GM21390 (cell line): ENCODE results near the gene PDLIM4.

Source experiments
- ATAC-seq: cut with Tn5 transposase; IDR thresholded peaks from one replicate; pipeline ENCODE4 v1.9.1; 2021; ENCODE audit not compliant: unreplicated experiment

Gene PDLIM4

DNA sequence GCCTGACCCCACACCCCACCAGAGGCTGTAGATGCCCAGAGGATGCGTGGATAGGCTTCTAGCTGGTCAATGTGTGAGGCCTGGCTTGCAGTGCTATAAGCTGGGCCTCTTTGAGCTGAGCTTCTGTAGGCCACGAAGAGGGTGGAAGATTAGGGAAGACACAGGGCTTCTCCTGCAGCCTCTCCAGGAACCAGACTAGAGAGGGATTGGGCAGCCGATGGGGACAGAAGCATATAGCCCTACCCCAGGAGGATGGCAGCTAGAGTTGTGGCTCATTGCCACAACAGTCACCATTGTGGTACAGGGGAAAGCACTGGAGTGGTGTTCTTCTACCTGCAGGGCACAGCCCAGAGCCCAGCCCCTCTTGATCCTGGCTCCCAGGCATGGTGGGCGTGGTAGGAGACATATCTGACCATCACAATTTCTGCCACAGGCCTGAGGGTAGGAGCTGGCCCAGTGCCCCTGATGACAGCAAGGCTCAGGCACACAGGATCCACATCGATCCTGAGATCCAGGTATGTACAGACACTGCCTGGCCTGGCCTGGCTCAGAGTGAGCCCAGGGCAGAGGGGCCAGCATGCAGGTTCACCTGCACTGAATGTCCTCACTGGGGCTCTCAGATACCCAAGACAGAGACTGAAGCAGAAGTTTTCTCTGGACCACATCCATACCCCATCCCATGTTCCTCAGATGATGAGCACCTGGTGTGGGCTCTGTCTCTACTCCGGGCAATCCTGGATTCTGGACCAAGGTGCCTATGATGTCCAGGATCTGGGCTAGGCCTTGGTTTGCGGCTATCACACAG, 8.7 kb downstream of the PDLIM4 start:
- ATAC-seq = no peak

DNA sequence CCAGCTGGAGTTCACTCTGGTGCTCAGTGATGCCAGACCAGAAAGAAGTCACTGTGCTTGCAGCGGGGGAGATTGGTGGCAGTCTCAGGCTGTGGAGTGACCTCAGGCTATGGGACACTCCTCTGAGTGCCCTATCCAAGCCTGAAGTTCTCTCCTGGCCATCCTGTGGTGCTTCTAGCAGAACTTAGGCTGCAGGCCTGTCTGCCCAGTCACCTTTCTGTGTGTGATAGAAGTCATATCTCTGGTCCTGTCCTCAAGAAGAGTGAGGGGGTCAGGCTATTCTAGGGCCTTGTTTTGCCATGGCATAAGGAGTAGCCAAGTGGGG, 9.3 kb downstream of the PDLIM4 start:
- ATAC-seq = no peak

GRCh38 chr5:132267166-132267739, 9.8 kb downstream of the PDLIM4 start:
- ATAC-seq = no peak

DNA sequence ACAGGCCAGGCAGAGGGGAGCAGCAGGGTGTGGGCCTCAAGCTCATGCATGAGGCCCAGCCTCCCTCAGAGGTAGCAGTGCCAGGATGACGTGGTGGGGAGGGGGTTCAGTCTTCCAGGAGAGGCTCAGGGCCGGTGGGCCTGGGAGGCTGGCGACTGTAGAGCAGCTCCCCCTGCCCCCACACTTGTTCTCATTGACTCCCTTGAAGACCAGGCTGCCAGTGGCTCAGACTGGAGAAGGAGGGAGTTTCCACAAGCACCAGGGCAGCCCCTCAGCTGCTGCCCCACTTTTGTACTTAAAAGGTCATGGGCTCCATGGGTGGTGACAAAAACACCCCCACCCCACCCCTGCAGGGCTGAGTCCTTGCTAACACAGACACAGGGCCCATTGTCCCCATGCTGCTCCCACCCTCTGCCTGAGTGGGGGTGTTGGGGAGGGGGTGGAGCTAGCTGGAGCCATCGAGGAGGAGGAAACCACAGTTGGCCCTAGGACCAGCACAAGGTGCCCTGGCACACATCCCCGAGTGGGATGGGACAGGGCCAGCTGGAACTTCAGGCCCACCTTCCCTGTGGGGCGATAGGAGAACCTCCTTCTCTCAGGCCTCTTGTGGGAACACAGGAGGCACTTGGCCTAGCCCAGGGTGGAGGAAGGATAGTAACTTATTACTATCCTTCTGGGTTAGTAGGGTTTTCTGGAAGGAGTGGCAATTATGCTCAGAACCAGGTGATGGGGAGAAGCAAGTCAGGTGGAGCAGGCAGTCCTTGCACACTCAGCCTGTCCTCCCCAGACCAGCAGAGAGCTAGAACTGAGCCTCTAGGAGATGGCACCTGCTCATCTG, 10.7 kb downstream of the PDLIM4 start:
- ATAC-seq = peak; percentile 3

GRCh38 chr5:132268769-132269551, 11.5 kb downstream of the PDLIM4 start:
- peak; percentile 71 for ATAC-seq

DNA sequence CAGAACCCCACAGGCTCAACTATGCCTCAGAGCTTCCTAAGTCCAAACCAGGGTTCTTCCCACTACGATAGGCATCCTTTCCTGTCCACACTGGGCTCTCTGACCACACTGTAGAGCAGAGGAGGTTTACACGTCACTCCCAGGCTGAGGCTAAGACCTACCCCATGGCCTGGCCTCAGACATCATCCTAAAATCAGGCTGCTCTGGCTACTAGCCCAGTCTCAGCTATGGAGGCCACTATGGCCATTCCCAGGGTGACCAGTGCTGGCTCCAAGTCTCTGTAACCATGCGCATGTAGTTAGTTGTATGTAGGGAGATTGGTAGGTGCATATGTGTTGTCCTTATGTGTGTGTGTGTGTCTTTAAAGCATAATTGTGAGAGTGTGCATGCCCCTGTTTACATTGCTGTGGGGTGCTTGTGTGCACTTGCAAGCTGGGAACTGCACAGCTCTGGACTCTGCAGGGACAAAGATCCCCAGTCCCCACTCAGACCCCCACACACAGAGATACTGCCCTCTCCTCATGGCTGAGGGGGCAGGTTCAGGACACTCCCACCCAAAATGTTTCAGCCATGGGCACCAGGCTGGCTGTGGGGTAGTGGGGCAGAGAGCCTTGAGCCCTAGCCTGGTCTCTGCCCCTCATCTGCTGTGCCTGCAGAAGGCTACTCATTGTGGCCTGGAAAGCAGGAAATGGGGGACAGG, 12.3 kb downstream of the PDLIM4 start:
- no peak for ATAC-seq

- ATAC-seq = no peak
These were observed 12.8 kb downstream of the PDLIM4 start for GRCh38 chr5:132270335-132270665.

- no peak for ATAC-seq
These were observed 13.2 kb downstream of the PDLIM4 start for GRCh38 chr5:132270706-132271105.

- no peak for ATAC-seq
These were observed 14.1 kb downstream of the PDLIM4 start for GRCh38 chr5:132271251-132272246.

- ATAC-seq = no peak
These were observed 15.1 kb downstream of the PDLIM4 start for GRCh38 chr5:132272311-132273210.

- no peak for ATAC-seq
These were observed 16.1 kb downstream of the PDLIM4 start for GRCh38 chr5:132273631-132274030.

- ATAC-seq = no peak
These were observed 16.7 kb downstream of the PDLIM4 start for GRCh38 chr5:132274050-132274792.

GRCh38 chr5:132275367-132276220, 18.1 kb downstream of the PDLIM4 start:
- ATAC-seq = no peak

DNA sequence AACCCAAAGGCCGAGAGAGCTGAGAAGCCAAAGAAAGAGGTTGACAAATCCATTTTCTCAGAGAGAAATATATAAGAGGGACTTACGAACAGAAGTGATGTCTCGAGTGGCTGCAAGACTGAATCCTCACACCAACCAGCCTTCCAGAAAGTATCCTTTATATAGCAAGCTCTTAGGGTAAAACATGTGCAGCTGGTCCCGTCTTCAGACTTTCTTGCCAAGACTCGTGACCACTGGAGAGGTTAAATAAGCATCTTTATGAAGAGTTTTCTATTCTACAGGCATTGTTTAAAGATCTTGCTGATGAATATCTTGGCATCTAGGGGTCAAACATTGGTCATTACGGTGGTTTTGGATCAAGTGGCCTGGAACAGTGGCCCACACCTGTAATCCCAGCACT, 19.8 kb downstream of the PDLIM4 start:
- no peak for ATAC-seq

DNA sequence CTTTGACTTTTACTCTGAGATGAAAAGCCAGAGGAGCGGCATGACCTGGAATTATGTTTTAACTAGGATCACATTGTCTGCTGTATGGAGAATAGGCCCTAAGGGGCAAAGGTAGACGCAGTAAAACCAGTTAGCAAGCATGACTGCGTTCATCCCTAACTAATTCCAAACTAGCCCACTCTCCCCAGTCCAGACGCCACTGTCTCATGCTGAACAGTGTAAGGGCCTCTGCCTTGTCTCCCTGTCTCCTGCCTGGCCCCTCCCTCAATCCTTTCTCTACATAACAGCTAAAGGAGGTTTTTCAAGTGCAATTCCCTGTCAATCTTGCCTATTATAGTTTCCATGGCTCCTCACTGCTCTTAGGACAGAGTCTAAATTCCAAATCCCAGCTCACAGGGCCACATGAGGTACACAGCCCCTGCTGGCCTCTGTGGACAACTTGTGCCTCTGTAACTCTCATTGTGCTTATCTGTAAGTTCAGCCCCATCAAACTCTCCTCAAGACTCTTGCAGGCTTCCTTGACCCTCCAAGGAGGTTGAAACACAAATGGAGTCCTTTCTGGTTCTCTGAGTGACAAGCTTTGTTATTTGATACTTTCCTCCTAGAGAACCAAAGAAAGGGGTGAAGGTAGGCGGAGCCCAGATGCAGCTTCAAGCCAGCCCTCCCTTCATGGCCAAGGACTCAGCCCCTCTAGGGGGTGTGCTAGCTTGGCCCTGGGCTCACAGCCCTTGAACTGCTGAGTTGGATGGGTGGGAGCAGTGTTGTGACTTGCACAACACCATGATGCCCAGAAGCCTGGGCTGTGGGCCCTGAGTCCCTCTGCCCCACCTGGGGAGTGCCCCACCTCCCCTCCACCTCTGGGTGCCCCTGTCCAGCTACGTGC, 20.7 kb downstream of the PDLIM4 start:
- no peak for ATAC-seq

- ATAC-seq = no peak
These were observed 22.3 kb downstream of the PDLIM4 start for GRCh38 chr5:132279801-132280200.
